GM12875 (cell line): Measurements from ENCODE around the gene CADPS.

Experiments
- H3K4me3 ChIP-seq: one replicate; pipeline ENCODE4 v1.5.1; 2011; ENCODE audit warnings: low read depth, low read length, control low read depth
- CTCF ChIP-seq: IDR thresholded peaks from 2 replicates; pipeline ENCODE4 v1.5.1; 2011; ENCODE audit warnings: low read depth, mild to moderate bottlenecking, control low read depth, inconsistent platforms, low read length, moderate library complexity, borderline replicate concordance; ENCODE audit not compliant: insufficient read depth

Gene CADPS

GRCh38 chr3:62376906-62377877, 498.0 kb downstream of the CADPS start:
- no peak for TF ChIP-seq CTCF
- no peak overlapping the region for H3K4me3 ChIP-seq

GRCh38 chr3:62376454-62376720, 498.8 kb downstream of the CADPS start:
- no peak overlapping the region for H3K4me3 ChIP-seq
- TF ChIP-seq CTCF: no peak

- no peak overlapping the region for H3K4me3 ChIP-seq
- no peak for TF ChIP-seq CTCF
Measured at GRCh38 chr3:62375655-62376453, 499.4 kb downstream of the CADPS start.

GRCh38 chr3:62374341-62375218, 500.6 kb downstream of the CADPS start:
- no peak for TF ChIP-seq CTCF

GRCh38 chr3:62373714-62374333, 501.4 kb downstream of the CADPS start:
- no peak overlapping the region for H3K4me3 ChIP-seq
- no peak for TF ChIP-seq CTCF

More at GRCh38 chr3:62374341-62375218, 500.6 kb downstream of the CADPS start:
- no peak overlapping the region for H3K4me3 ChIP-seq

GRCh38 chr3:62373215-62373614, 502.0 kb downstream of the CADPS start, which contains the start of gene FEZF2:
Gene FEZF2 (minus strand): TSS chr3:62373550. CDS start chr3:62372868, 682 bp downstream.
- H3K4me3 ChIP-seq: no peak within 1 kb of the TSS
- TF ChIP-seq CTCF: no peak
